HG03095 (cell line): ENCODE measurements around the gene SDCCAG8.
"Not testable (repeated sequence)": the region's sequence is repeated elsewhere in the genome, so short reads cannot be mapped to it uniquely, and the experiment has no call there.

Experiments used
- ATAC-seq: cut with Tn5 transposase; IDR thresholded peaks from one replicate; pipeline ENCODE4 v1.9.1; 2021; ENCODE audit warnings: moderate library complexity; ENCODE audit not compliant: unreplicated experiment

The SDCCAG8 gene

GRCh38 chr1:243323491-243323890 is 67.7 kb downstream of the SDCCAG8 start:
- no peak for ATAC-seq

- ATAC-seq, result no peak
Measured at GRCh38 chr1:243325305-243325890, 69.6 kb downstream of the SDCCAG8 start.

- no peak for ATAC-seq
Measured at GRCh38 chr1:243332440-243332839, 76.6 kb downstream of the SDCCAG8 start.

DNA sequence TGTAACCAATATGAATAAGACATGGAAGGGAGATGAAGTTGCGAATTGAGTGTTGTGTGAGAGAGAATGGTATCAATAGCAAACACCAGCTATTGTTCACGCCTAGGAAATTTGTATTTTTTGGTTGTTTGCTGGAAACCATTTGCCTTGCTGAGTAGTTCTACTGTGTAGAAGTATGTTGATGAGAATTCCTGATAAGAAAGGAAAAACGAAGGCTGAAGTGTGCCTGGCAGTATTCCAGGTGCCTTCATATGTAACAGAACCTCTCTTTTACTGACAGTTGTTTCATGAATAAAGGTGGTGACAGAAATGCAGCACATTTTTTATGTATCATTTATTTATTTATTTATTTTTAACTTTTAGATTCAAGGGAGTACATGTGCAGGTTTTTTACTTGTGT is 79.5 kb downstream of the SDCCAG8 start:
- ATAC-seq, result no peak

GRCh38 chr1:243336163-243336562 is 80.3 kb downstream of the SDCCAG8 start:
- no peak for ATAC-seq

DNA sequence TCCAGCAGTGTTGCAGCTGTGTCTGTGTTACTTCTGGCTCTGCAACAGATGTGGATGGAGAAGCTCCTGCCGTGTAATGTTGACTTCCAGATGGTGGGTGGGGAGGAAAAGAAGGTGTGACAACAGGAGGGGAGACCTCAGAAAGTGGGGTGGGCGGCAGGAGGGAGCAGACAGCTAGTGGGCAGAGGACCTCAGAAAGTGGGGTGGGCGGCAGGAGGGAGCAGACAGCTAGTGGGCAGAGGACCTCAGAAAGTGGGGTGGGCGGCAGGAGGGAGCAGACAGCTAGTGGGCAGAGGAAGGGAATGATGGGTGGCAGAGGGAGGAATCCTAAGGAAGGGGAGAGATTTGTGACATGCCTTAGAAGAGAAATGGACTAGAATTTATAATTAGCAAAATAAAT is 83.0 kb downstream of the SDCCAG8 start:
- ATAC-seq, result not testable (repeated sequence)

GRCh38 chr1:243341074-243341473 is 85.2 kb downstream of the SDCCAG8 start:
- no peak for ATAC-seq

DNA sequence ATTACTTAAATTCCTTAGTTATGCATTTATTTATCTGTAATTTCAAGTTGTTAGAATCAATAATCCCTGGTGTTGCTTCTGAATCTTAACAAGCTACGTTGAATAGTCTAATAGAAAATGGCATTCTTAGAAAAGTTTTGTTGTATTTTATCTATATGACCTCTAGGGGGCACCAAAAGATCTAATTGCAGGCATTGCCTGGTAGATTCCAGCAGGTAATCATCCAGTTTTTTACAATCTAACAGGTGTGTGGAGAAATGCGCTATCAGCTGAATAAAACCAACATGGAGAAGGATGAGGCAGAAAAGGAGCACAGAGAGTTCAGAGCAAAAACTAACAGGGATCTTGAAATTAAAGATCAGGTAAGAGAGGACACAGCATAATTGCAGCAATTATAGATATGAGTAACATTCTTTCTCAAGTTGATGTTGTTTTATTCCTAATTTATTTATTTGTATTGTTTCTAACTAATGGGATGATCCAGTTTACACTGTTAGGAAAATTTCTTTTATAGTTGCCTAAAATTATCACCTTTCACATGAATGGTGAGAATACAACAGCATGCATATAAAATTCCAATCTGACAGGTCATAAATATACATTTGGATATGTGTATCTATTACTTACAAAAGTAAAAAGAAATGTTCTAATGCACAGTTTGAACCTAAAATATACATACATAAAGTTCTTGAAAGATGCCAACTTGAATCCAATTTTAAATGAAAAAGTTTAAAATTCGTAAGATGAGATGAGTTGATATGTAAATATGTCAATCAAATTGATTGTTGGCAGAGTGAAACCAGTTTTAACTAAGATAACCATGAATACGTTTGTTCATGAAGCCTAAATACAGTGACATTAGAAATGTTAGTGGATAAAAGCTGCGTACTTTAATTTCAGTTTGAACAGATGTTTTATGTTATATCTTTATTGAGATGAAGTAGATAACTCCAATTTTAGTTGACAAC is 88.4 kb downstream of the SDCCAG8 start:
- peak; percentile 53 for ATAC-seq

GRCh38 chr1:243345205-243345604 is 89.4 kb downstream of the SDCCAG8 start:
- ATAC-seq, result no peak

DNA sequence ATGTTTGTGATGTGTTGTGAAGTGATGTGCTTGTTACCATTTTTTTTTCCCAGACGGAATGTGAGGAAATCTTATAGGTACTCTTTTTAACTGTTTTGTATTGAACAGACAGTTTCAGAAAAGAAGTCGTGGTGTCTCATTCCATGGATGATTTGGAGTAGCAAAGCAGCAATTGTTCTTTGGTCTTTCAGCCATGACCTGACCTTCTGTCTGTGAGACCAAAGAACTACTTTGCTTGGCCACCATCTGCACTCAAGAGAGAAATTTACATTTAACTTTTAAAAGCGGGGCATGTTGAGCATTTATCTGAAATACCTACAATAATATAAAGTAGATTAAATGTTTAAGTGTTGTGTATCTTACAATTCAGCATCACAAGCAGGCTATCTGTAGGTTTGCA is 90.2 kb downstream of the SDCCAG8 start:
- no peak for ATAC-seq

- no peak for ATAC-seq
Measured at GRCh38 chr1:243346468-243346867, 90.6 kb downstream of the SDCCAG8 start.

DNA sequence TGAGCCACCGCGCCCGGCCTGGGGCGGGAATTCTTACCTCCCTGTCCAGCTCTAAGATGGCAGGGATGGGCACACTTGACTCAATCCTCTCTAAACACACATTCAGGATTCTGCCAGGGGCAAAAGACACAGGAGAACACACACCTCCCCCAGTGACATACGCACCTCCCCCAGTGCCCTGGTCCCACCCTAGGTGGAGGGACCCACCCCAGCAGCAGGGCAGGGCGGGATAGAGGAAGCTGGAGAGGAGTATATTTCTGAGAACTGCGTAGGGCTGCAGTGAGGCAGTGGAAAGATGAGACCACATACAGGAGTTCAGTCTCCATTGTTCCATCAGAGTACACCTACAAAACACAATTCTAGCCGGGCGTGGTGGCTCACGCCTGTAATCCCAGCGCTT is 92.5 kb downstream of the SDCCAG8 start:
- ATAC-seq, result no peak

DNA sequence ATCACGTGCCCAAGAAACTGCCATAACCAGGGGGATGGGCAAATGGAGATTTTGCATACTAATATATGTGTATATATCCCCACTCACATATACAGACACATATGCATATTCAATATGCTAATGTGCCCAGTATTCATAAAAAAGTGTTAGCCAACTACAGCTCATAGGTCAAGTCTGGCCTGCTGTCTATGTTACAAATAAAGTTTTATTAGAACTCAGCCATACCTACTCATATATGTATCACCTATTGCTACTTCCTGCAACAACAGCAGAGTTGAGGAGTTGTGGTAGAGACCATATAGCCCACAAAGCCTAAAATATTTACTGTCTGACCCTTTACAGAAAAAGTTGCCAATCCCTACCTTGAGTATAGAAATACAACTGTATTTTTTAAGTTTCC is 93.3 kb downstream of the SDCCAG8 start:
- ATAC-seq, result no peak

DNA sequence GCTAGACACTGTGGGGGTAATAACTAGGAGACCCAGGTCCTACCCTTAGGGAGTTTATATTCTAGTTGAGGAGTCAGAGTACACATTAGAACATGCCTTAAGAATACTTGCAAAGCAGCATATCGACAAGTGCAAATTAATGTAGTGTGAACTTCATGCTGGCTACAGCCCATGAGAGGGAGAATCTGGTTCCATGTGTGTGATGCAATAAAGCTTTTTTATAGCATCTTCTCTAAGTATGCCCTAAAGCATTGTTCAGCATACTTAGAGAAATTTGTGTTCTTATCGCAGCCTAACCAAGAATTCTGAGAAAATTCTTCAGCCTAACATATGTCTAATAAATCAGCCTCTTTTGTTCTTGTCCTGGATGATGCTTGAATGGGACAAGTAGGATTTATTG is 95.5 kb downstream of the SDCCAG8 start:
- no peak for ATAC-seq

DNA sequence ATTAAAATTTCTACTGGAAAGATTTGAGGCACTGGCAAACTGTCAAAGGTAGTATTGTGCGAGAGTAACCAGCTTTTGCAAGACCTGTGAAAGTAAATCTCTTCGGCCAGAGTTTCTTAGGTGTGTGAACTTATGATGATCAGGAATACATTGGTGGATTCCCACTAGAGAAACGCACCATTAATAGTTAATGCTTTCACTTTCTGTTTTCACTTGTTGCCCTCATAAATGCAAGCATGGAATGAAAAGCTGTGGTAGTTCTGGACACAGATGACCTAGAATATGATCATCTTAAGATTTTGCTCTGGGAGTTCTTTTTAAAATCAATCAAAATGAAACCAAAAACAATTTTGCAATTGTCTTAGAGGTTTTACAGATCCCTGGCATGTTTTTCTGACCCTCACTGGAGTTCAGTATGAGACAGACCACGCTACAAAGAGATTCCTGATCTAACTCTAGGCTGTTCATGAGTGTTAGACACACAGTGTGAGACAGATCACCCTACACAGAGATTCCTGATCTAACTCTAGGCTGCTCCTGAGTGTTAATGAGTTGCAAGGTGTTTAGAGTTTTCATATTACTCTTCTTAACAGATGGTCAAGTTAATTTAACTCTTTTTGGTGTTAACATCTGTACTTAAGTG is 98.8 kb downstream of the SDCCAG8 start:
- ATAC-seq, result peak; percentile 75

DNA sequence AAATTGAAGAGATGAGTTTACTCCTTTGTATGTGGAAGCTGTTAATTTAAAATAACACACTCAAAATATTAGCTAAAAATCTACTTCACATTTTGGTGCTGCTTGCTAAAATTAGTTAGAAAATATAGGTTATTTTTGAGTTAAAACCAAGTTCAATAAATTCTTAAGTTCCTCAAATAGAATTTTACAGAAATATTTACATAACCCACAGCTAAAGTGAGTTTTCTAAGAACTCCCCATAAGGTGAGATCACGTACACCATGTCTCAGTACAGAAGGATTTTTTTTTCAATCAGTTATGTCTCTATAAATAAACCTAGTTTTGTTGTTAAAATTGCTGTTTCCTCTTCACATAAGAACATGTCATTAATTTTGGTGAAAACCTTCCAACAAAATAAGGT is 108.0 kb downstream of the SDCCAG8 start:
- no peak for ATAC-seq

GRCh38 chr1:243364330-243364729 is 108.5 kb downstream of the SDCCAG8 start:
- no peak for ATAC-seq

DNA sequence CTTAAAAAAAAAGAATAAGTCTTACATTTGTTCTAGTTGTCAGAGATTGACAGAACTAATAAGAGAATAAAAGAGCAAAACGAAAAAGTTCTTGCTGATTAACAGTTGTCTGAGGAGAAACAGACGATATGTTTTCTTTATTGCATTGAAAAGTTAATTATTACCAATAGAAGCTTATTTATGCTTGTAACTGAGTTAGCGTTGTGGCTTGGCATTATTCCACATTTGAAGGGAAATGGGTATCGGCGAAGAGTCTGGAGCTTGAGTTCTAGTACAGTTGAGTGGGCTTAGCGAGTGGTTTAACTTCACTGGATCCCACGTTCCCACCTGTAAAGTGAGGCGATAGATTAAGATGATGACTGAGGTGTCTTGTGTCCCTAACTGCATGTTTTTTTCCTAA is 109.0 kb downstream of the SDCCAG8 start:
- ATAC-seq, result no peak

DNA sequence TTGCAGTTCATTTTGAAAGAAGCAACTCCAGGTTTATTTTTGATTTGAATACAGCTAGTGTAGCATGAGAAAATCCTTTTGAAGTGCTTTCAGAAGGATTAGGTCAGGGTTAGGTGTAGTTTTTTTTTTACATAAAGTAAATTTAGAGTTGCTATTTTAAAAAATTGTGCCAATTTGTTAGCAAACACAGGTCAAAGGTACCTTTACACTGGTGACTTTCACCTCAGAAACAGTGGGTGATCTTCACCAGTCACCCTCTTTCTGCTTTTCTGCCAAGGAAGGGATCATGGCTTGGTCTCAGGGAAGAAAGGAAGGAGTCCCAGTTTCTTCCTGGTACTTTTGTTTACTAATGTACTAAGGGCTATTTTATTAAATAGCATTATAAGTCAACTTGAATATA is 111.5 kb downstream of the SDCCAG8 start:
- ATAC-seq, result no peak

GRCh38 chr1:243374412-243374811 is 118.6 kb downstream of the SDCCAG8 start:
- no peak for ATAC-seq

- no peak for ATAC-seq
Measured at GRCh38 chr1:243375596-243375995, 119.8 kb downstream of the SDCCAG8 start.

DNA sequence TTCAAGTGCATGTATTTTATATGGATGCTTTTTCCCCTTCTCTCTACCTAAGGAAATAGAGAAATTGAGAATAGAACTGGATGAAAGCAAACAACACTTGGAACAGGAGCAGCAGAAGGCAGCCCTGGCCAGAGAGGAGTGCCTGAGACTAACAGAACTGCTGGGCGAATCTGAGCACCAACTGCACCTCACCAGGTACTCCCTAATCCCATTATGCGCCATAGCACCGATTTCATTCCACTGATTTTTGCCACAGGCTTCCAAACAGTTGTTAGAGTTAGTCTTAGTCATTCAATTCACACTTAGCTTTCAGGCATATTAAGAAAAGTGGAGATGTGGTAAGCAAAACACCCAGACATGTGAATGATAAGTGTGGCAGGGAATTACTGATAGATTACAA is 122.8 kb downstream of the SDCCAG8 start:
- ATAC-seq, result no peak
